Fibroblast of villous mesenchyme (primary cell): Measurements from ENCODE around the gene CRYBB1. TPM values are rescaled to one million over a fixed set of nuclear protein-coding genes. Genes with fewer than 3 reads are reported as not detected.

Source experiments
- DNase-seq: peaks from one replicate; pipeline ENCODE4 v3.0.0-alpha.2; 2010; ENCODE audit warnings: low read depth
- H3K4me3 ChIP-seq: 2 replicates; pipeline ENCODE4 v1.5.1; 2011; ENCODE audit warnings: low read depth, mild to moderate bottlenecking, low read length
- total RNA-seq: library from RNA; depleted of rRNA; stranded (reverse); fragments of >200 nt; gene quantifications from 2 replicates; pipeline ENCODE4 v1.2.3, GENCODE V29; 2012
- TF ChIP-seq, protein P1 (sequence below): IDR thresholded peaks from 2 replicates; pipeline ENCODE4 v1.5.1; 2012; ENCODE audit warnings: low read depth, mild to moderate bottlenecking, low read length; ENCODE audit not compliant: insufficient read depth

CRYBB1 gene
- total RNA-seq, 1 donor: not detected

GRCh38 chr22:26635117-26635516 is 17.3 kb upstream of the CRYBB1 start:
- TF ChIP-seq, protein P1, sequence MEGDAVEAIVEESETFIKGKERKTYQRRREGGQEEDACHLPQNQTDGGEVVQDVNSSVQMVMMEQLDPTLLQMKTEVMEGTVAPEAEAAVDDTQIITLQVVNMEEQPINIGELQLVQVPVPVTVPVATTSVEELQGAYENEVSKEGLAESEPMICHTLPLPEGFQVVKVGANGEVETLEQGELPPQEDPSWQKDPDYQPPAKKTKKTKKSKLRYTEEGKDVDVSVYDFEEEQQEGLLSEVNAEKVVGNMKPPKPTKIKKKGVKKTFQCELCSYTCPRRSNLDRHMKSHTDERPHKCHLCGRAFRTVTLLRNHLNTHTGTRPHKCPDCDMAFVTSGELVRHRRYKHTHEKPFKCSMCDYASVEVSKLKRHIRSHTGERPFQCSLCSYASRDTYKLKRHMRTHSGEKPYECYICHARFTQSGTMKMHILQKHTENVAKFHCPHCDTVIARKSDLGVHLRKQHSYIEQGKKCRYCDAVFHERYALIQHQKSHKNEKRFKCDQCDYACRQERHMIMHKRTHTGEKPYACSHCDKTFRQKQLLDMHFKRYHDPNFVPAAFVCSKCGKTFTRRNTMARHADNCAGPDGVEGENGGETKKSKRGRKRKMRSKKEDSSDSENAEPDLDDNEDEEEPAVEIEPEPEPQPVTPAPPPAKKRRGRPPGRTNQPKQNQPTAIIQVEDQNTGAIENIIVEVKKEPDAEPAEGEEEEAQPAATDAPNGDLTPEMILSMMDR: no peak
- DNase-seq: no peak
- H3K4me3 ChIP-seq: no peak overlapping the region

GRCh38 chr22:26634189-26634588 is 16.4 kb upstream of the CRYBB1 start:
- DNase-seq: no peak
- H3K4me3 ChIP-seq: no peak overlapping the region
- TF ChIP-seq, protein P1: no peak

DNA sequence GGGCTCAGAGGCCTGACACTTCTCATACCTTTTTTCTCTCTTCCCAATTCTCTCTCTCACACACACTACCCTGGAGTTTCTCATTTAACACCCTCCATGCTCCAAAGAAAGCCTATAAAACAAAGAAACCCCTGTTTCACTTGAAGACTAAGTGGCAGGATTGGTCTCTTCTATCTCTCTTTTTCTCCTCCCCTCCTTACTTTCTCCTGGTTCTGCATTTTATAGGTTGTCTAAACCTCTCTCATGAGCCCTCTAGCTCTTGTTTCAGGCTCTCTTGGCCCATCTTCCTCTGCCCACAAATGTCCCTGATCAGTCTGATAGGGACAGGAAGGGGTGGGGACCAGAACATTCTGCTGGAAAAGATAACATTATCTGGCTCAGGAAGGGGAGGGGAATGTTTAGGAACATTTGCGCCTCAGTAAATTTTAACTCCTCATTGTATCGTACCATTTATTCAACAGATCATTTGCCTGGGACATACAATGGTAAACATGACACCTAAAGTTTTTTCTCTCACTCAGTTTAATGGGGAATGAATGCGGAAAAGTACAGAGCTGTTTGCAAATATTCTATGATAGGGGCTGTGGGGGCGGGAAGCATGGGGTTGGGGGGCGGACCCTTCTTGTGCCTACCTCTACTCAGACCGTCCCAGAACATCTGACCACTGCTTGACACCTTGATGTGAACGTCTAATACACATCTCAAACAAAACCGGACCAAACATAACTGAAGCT is 14.8 kb upstream of the CRYBB1 start:
- TF ChIP-seq, protein P1: no peak
- H3K4me3 ChIP-seq: no peak overlapping the region
- peak; percentile 55 for DNase-seq

- no peak for DNase-seq
- TF ChIP-seq, protein P1: no peak
- H3K4me3 ChIP-seq: no peak overlapping the region
Observed at GRCh38 chr22:26631282-26631681, 13.5 kb upstream of the CRYBB1 start.

- no peak for DNase-seq
- TF ChIP-seq, protein P1: no peak
Observed at GRCh38 chr22:26629988-26630761, 12.3 kb upstream of the CRYBB1 start.

DNA sequence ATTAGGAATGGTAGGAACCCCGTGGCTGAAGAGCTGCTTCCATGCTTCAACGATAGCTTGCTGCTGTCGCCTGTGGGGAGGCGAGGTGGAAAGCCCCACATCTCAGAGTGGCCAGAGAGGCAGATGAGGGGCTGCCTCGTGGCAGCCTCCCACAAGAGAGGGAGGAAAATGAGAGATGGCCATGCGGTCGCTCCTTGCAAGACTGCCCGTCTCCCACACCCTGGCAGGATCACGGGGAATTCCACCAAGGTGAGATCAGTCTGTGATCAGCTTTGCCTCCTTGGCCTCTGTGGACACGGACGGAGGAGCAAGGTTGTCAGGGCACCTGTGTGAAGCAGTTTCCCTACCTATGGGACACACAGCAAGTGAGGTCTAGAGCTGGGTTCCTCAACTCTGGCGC is 7.0 kb upstream of the CRYBB1 start:
- TF ChIP-seq, protein P1: no peak
- no peak for DNase-seq
- H3K4me3 ChIP-seq: no peak overlapping the region

More at GRCh38 chr22:26629988-26630761, 12.3 kb upstream of the CRYBB1 start:
- no peak overlapping the region for H3K4me3 ChIP-seq

DNA sequence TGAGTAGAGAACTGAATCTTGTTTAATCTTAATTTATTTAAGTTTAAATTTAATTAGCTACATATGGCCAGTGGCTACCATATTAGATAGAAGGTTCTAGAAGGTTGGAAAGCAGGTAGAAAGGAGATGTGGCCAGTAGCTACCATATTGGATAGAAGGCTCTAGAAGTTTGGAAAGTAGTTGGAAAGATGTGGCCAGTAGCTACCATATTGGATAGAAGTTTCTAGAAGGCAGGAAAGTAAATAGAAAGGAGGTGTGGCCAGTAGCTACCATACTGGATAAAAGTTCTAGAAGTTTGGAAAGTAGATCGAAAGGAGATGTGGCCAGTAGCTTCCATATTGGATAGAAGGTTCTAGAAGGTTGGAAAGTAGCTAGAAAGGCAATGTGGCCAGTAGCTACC is 6.2 kb upstream of the CRYBB1 start:
- no peak for DNase-seq
- TF ChIP-seq, protein P1: no peak
- no peak overlapping the region for H3K4me3 ChIP-seq
